NCI-H2227 treated with DMSO at 0.1 percent for 48 hours (cell line): ENCODE results near the gene SCGB2A2.

Experiments used
- DNase-seq: peaks from one replicate; lab custom pipeline; 2025; lab: John Stamatoyannopoulos, UW

SCGB2A2 gene

DNA sequence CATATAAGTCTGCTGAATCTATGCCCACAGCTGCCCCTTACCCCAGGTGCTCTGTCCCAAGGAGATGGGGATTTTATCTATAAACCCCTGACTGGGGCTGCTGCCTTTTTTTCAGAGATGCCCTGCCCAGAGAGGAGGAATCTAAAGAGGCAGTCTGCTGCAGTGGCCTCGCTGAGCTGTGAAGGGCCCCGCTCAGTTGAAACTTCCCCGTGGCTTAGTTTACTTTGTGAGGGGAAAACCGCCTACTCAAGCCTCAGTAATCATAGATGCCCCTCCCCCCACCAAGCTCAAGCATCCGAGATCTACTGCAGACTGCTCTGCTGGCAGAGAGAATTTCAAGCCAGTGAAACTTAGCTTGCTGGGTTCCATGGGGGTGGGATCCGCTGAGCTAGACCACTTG, 36.3 kb downstream of the SCGB2A2 start:
- no peak for DNase-seq

DNA sequence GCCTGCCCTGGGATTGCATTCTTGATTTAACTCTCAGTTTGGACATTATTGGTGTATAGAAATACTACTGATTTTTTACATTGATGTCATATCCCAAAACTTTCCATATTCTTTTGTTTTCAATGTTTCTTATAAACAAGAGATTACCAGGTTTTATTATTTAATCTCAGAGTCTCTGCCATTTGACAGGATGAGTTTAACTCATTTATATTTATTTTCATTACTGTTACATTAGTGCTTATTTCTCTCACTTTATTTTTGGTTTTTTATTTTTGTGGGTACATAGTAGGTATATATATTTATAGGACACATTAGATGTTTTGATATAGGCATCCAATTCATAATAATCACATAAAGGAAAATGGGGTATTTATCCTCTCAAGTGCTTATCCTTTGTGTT, 38.0 kb downstream of the SCGB2A2 start:
- DNase-seq: no peak

DNA sequence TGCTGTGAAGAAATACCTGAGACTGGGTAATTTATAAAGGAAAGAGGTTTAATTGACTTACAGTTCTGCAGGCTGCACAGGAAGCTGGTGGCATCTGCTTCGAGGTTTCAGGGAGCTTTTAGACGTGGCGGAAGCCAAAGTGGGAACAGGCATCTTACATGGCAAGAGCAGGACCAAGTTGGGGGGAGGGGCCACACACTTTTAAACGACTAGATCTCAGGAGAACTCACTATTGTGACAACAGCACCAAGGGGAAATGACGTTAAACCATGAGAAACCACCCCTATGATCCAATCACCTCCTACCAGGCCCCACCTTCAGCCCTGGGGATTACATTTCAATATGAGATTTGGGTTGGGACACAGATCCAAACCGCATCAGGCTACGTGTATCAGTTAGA, 40.0 kb downstream of the SCGB2A2 start:
- DNase-seq: no peak

DNA sequence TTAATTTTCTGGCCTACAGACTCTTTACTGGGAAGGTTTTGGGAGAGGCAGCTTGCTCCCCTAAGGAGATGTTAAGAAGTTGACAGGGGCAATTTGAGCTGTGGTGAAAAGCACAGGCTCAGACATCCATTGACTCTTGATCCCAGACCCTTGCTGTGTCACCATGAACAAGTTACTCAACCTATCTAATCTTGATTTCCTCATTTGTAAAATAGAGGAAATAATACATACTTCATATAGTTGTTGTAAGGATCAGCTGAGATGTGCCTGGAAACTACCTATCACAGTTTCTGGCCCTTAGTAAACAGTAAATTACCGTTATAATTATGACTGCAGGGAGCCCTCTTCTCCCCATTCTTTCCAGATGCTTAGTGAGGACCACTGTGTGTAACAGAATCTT, 45.5 kb downstream of the SCGB2A2 start:
- DNase-seq: no peak

DNA sequence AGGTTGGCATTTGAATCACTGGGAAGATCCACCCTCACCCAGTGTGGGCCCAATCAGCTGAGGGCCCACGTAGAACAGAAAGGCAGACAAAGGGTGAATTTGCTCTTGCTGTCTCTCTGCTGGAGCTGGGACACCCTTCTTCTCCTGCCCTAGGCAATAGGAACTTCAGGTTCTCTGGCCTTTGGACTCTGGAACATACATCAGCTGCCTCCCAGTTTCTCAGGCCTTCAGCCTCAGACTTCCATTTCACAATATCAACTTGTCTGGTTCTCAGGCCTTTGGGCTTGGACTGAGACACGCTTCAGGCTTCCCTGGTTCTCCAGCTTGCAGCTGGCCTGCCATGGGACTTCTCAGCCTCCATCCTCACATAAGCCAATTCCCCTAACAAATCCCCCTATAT, 52.6 kb downstream of the SCGB2A2 start:
- no peak for DNase-seq
